IMR-90 (cell line): ENCODE data around the gene IFT25. TPM values are rescaled to one million over a fixed set of nuclear protein-coding genes. Genes with fewer than 3 reads are reported as not detected.
A peak's percentile ranks its signal among the peaks of the same experiment; 100 is the strongest.

Source experiments
- ATAC-seq: fragments of 200-7000 bp; cut with Tn5 transposase; 2 replicates; pipeline ENCODE4 v1.9.1; 2020; ENCODE audit warnings: low read depth, mild to moderate bottlenecking, moderate library complexity
- BruUV-seq: library from RNA; stranded (reverse); fragments of 400-500 nt; replicated peaks from 2 replicates; lab custom pipeline; 2021; lab: Mats Ljungman, UMichigan
- CTCF ChIA-PET: fragments of 300-600 bp; formaldehyde crosslinking; extraction: SDS; loops from one replicate; lab custom pipeline; 2021; ENCODE audit warnings: antibody characterized with exemption; lab: Yijun Ruan, JAX
- POLR2A ChIA-PET: fragments of 300-600 bp; sonication (Branson Sonifier 250); formaldehyde crosslinking; loops from one replicate; lab custom pipeline; 2022; ENCODE audit warnings: antibody characterized with exemption; ENCODE audit not compliant: unreplicated experiment; lab: Charles Lee
- DNase-seq: peaks from one replicate; pipeline ENCODE4 v3.0.0; 2013
- H2AFZ ChIP-seq: replicated peaks from 2 replicates; pipeline ENCODE3; 2013; ENCODE audit warnings: low read length, mild to moderate bottlenecking; ENCODE audit not compliant: poor library complexity
- H2AK5ac ChIP-seq: 2 replicates; pipeline ENCODE4 v1.6.1; 2013; ENCODE audit warnings: low read depth, low read length, inconsistent platforms
- H2AK9ac ChIP-seq: replicated peaks from 2 replicates; pipeline ENCODE3; 2013; ENCODE audit warnings: mild to moderate bottlenecking, low read depth, low read length, moderate library complexity; ENCODE audit not compliant: poor library complexity
- H2BK120ac ChIP-seq: 2 replicates; pipeline ENCODE4 v1.6.1; 2013; ENCODE audit warnings: low read depth, low read length, inconsistent platforms
- H2BK15ac ChIP-seq: 3 replicates; pipeline ENCODE4 v1.6.1; 2013; ENCODE audit warnings: low read depth, low read length, inconsistent platforms
- H2BK20ac ChIP-seq: 2 replicates; pipeline ENCODE4 v1.6.1; 2013; ENCODE audit warnings: low read depth, mild to moderate bottlenecking, inconsistent platforms, low read length, moderate library complexity
- H2BK5ac ChIP-seq: 2 replicates; pipeline ENCODE4 v1.6.1; 2013; ENCODE audit warnings: mild to moderate bottlenecking, low read depth, low read length, inconsistent platforms; ENCODE audit not compliant: poor library complexity, severe bottlenecking
- H3K14ac ChIP-seq: replicated peaks from 2 replicates; pipeline ENCODE4 v1.6.1; 2013; ENCODE audit warnings: low read depth, low read length, inconsistent platforms
- H3K18ac ChIP-seq: 2 replicates; pipeline ENCODE4 v1.6.1; 2013; ENCODE audit warnings: low read depth, low read length, control low read depth
- H3K23ac ChIP-seq: 2 replicates; pipeline ENCODE4 v1.6.1; 2013; ENCODE audit warnings: low read depth, low read length, inconsistent platforms
- H3K27ac ChIP-seq: 2 replicates; pipeline ENCODE4 v1.5.1; 2013; ENCODE audit warnings: mild to moderate bottlenecking, control low read depth, low read length; ENCODE audit not compliant: insufficient read depth
- H3K27me3 ChIP-seq: 2 replicates; pipeline ENCODE4 v1.6.1; 2013; ENCODE audit warnings: low read length; ENCODE audit not compliant: control insufficient read depth, insufficient read depth
- H3K36me3 ChIP-seq: 2 replicates; pipeline ENCODE4 v1.6.1; 2013; ENCODE audit warnings: low read length, mixed read lengths; ENCODE audit not compliant: control insufficient read depth, insufficient read depth
- H3K4ac ChIP-seq: 2 replicates; pipeline ENCODE4 v1.6.1; 2013; ENCODE audit warnings: low read depth, low read length, inconsistent platforms
- H3K4me1 ChIP-seq: 2 replicates; pipeline ENCODE4 v1.6.1; 2013; ENCODE audit warnings: low read length, mixed read lengths; ENCODE audit not compliant: control insufficient read depth, insufficient read depth
- H3K4me2 ChIP-seq: 2 replicates; pipeline ENCODE4 v1.6.1; 2013; ENCODE audit warnings: low read depth, mild to moderate bottlenecking, control low read depth, low read length, moderate library complexity
- H3K4me3 ChIP-seq: 2 replicates; pipeline ENCODE4 v1.5.1; 2013; ENCODE audit warnings: low read depth, mild to moderate bottlenecking, control low read depth, low read length, moderate library complexity; ENCODE audit not compliant: insufficient read depth
- H3K56ac ChIP-seq: 2 replicates; pipeline ENCODE4 v1.6.1; 2013; ENCODE audit warnings: low read length, inconsistent platforms; ENCODE audit not compliant: insufficient read depth; ENCODE audit errors: extremely low read depth
- H3K79me1 ChIP-seq, 2 experiments: 2 replicates each; pipeline ENCODE4 v1.6.1; 2013; ENCODE audit warnings: low read length in 2 of 2, inconsistent platforms in 1 of 2, low read depth in 1 of 2
- H3K9ac ChIP-seq: 2 replicates; pipeline ENCODE4 v1.6.1; 2013; ENCODE audit warnings: low read depth, low read length, control low read depth
- H3K9me1 ChIP-seq: 2 replicates; pipeline ENCODE4 v1.6.1; 2013; ENCODE audit warnings: low read length, inconsistent platforms; ENCODE audit not compliant: insufficient read depth
- H3K9me3 ChIP-seq: 2 replicates; pipeline ENCODE4 v1.6.1; 2013; ENCODE audit warnings: low read length; ENCODE audit not compliant: control insufficient read depth, insufficient read depth
- H4K20me1 ChIP-seq: 2 replicates; pipeline ENCODE4 v1.6.1; 2013; ENCODE audit warnings: low read length, inconsistent platforms; ENCODE audit not compliant: insufficient read depth
- H4K5ac ChIP-seq: 2 replicates; pipeline ENCODE4 v1.6.1; 2013; ENCODE audit warnings: mild to moderate bottlenecking, low read depth, low read length, control low read depth
- H4K8ac ChIP-seq, 2 experiments: 2 replicates each; pipeline ENCODE4 v1.6.1; 2013; ENCODE audit warnings: low read depth in 2 of 2, low read length in 2 of 2, control low read depth in 1 of 2, inconsistent platforms in 1 of 2
- H4K91ac ChIP-seq: 2 replicates; pipeline ENCODE4 v1.6.1; 2013; ENCODE audit warnings: low read depth, low read length, inconsistent platforms; ENCODE audit not compliant: insufficient read depth
- CEBPB ChIP-seq: IDR thresholded peaks from 2 replicates; pipeline ENCODE4 v1.6.1; 2012; ENCODE audit warnings: low read depth, low read length, improper control_type of control experiment
- CHD1 ChIP-seq: IDR thresholded peaks from 2 replicates; pipeline ENCODE4 v1.6.1; 2012; ENCODE audit warnings: low read depth, low read length, improper control_type of control experiment
- FOS ChIP-seq: fragments of 150-350 bp; IDR thresholded peaks from 2 replicates; pipeline ENCODE4 v1.6.1; 2016; ENCODE audit warnings: low read depth, low read length
- MAFK ChIP-seq: IDR thresholded peaks from 2 replicates; pipeline ENCODE4 v1.6.1; 2012; ENCODE audit warnings: low read depth, low read length, improper control_type of control experiment
- MAZ ChIP-seq: IDR thresholded peaks from 2 replicates; pipeline ENCODE4 v1.6.1; 2012; ENCODE audit warnings: low read depth, mild to moderate bottlenecking, low read length, improper control_type of control experiment, moderate library complexity, borderline replicate concordance
- POLR2A ChIP-seq: IDR thresholded peaks from 2 replicates; pipeline ENCODE4 v1.6.1; 2012; ENCODE audit warnings: mild to moderate bottlenecking, low read depth, low read length
- RAD21 ChIP-seq: IDR thresholded peaks from 2 replicates; pipeline ENCODE4 v1.6.1; 2012; ENCODE audit warnings: low read length, improper control_type of control experiment
- RCOR1 ChIP-seq: IDR thresholded peaks from 2 replicates; pipeline ENCODE4 v1.6.1; 2012; ENCODE audit warnings: mild to moderate bottlenecking, low read length, improper control_type of control experiment; ENCODE audit not compliant: insufficient replicate concordance
- RFX5 ChIP-seq: IDR thresholded peaks from 2 replicates; pipeline ENCODE4 v1.8.0; 2012; ENCODE audit warnings: low read depth, mild to moderate bottlenecking, low read length, moderate library complexity
- SMC3 ChIP-seq: fragments of 150-350 bp; IDR thresholded peaks from 2 replicates; pipeline ENCODE4 v1.6.1; 2016; ENCODE audit warnings: low read depth, mild to moderate bottlenecking, antibody characterized with exemption, low read length, moderate library complexity
- USF2 ChIP-seq: fragments of 150-350 bp; IDR thresholded peaks from 2 replicates; pipeline ENCODE4 v1.6.1; 2017; ENCODE audit warnings: mild to moderate bottlenecking, antibody characterized with exemption, low read length, low read depth
- WGBS, 2 experiments: methylation state at CpG; one replicate each; pipeline versions ENCODE4 v1.1.5 to v1.1.7; 2013; ENCODE audit warnings: missing lambda C conversion rate in 2 of 2; ENCODE audit not compliant: insufficient read length in 1 of 2; ENCODE audit errors: extremely low coverage in 2 of 2; 5-methylcytosine and 5-hydroxymethylcytosine counted together
- dilution Hi-C: fragments of 300-500 bp; cut with HindIII; formaldehyde crosslinking; loops from one replicate; pipeline ENCODE4 v1.14.3; 2018; ENCODE audit warnings: low sequenced_read_pairs; ENCODE audit not compliant: unreplicated experiment
- in situ Hi-C: fragments of 300-500 bp; cut with MboI; formaldehyde crosslinking; loops from 3 replicates; pipeline ENCODE4 v1.14.3; 2019; ENCODE audit warnings: low sequenced_read_pairs, inconsistent platforms, mixed read lengths
- intact Hi-C: fragments of 100-400 bp; cut with micrococcal nuclease; formaldehyde crosslinking; loops from 2 replicates; pipeline ENCODE4 v1.10.0; 2022
- polyA plus RNA-seq, 3 experiments: library from polyadenylated mRNA; depleted of rRNA; stranded (reverse); fragments of >200 nt; gene quantifications; 2 replicates each; pipeline ENCODE4 v1.2.3, GENCODE V29; 2012; ENCODE audit warnings: low replicate concordance in 1 of 3
- total RNA-seq: library from RNA; depleted of rRNA; stranded (reverse); fragments of >200 nt; gene quantifications from 2 replicates; pipeline ENCODE4 v1.2.3, GENCODE V29; 2012
- TF ChIP-seq, protein P1 (sequence below): fragments of 150-350 bp; IDR thresholded peaks from 2 replicates; pipeline ENCODE4 v1.6.1; 2016; ENCODE audit warnings: low read depth, mild to moderate bottlenecking, low read length, moderate library complexity, borderline replicate concordance
- TF ChIP-seq, protein P2 (sequence below): conservative IDR thresholded peaks from 2 replicates; pipeline ENCODE4 v1.5.1; 2012; ENCODE audit warnings: mild to moderate bottlenecking, low read depth, low read length, improper control_type of control experiment

The IFT25 gene
- total and polyA plus RNA-seq, 2 of the 4 experiments (the other 2 are of a cell fraction), result 9.1 to 38.0 TPM

DNA sequence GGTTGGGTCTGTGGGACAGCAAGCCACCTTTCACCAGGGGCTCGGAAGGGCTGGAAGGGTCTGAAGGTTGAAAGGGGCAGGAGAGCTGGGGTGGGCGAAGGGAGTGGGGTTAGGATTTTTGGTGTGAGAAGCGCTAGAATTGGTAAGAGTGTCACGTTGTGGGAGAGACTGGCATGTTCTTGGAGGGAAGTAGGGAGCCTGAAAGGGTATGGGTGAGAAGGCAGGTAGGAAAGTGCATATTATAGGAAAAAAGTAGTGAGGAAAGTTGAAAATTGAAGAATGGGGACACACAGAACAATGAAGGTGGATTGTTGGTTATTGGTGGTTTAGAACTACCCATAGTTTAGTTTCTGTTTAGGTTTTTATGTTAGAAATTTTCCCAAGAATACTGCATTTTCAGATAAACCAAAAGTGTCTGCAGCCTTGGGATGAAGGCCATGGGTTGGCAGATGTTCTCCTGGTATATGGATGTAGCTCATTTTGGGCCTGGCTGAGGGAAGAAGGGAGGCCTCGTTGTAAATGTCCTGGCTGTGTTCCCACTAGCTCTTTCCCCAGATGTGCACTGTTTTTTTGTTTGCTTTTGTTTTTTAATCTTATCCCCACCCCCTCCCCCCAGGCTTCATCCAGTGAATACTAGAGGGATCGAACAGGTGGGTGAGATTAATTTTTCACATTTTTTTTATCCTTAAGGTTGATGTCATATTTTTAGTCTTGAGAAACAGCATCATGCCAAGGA, 1.8 kb upstream of the IFT25 start:
- H2AK9ac ChIP-seq, result peak overlapping the region; percentile 96
- intact Hi-C loops (loop anchor here (2.0 to 5.0 kb wide), 3 partner anchors 59 to 460 kb away; partner anchors contain the start of gene YIPF1), dilution Hi-C loops (no loop called here), in situ Hi-C loops (loop anchor here (5.0 kb wide), 1 partner anchor 65 kb away; no protein-coding TSS in a partner anchor)
- POLR2A ChIA-PET, result no interaction called here
- H3K4me2 ChIP-seq, result peak overlapping the region; percentile 99
- no peaks in the 10 kb centered on the region for H3K9me3 ChIP-seq
- peak overlapping the region; percentile 96 for H4K5ac ChIP-seq
- no TSS peak for BruUV-seq
- peak overlapping the region; percentile 97 for H3K14ac ChIP-seq
- peak overlapping the region; percentile 97 for H3K9ac ChIP-seq
- peak overlapping the region; percentile 37; the same call in 1 of the 2 replicates for H2BK120ac ChIP-seq
- CTCF ChIA-PET, result interaction anchor here (0.6 to 1.2 kb wide), 4 partner anchors 13 to 93 kb away, joined by 3 to 7 read pairs (median 3); no protein-coding TSS in a partner anchor
- peaks cover 8% of the 10 kb centered on the region for H3K36me3 ChIP-seq
- peak overlapping the region; percentile 80 for H4K91ac ChIP-seq
- H2BK20ac ChIP-seq, result no peak overlapping the region
- DNase-seq (no peak), ATAC-seq (no peak)
- peaks cover 15% of the 10 kb centered on the region for H3K9me1 ChIP-seq
- H3K23ac ChIP-seq, result peak overlapping the region; percentile 82; the same call in 1 of the 2 replicates
- TF ChIP-seq FOS (no peak), RAD21 (no peak), POLR2A (no peak), RCOR1 (no peak), RFX5 (no peak), MAFK (no peak), USF2 (no peak), MAZ (no peak), CEBPB (no peak), CHD1 (no peak), SMC3 (no peak)
- TF ChIP-seq, protein P1, sequence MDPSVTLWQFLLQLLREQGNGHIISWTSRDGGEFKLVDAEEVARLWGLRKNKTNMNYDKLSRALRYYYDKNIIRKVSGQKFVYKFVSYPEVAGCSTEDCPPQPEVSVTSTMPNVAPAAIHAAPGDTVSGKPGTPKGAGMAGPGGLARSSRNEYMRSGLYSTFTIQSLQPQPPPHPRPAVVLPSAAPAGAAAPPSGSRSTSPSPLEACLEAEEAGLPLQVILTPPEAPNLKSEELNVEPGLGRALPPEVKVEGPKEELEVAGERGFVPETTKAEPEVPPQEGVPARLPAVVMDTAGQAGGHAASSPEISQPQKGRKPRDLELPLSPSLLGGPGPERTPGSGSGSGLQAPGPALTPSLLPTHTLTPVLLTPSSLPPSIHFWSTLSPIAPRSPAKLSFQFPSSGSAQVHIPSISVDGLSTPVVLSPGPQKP, result no peak
- TF ChIP-seq, protein P2, sequence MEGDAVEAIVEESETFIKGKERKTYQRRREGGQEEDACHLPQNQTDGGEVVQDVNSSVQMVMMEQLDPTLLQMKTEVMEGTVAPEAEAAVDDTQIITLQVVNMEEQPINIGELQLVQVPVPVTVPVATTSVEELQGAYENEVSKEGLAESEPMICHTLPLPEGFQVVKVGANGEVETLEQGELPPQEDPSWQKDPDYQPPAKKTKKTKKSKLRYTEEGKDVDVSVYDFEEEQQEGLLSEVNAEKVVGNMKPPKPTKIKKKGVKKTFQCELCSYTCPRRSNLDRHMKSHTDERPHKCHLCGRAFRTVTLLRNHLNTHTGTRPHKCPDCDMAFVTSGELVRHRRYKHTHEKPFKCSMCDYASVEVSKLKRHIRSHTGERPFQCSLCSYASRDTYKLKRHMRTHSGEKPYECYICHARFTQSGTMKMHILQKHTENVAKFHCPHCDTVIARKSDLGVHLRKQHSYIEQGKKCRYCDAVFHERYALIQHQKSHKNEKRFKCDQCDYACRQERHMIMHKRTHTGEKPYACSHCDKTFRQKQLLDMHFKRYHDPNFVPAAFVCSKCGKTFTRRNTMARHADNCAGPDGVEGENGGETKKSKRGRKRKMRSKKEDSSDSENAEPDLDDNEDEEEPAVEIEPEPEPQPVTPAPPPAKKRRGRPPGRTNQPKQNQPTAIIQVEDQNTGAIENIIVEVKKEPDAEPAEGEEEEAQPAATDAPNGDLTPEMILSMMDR, result no peak
- H3K79me1 ChIP-seq, result peaks cover 46 to 73% of the 10 kb centered on the region in 2 experiments
- peaks cover 10% of the 10 kb centered on the region for H3K4me1 ChIP-seq
- peak overlapping the region; percentile 92 for H3K4ac ChIP-seq
- H3K18ac ChIP-seq, result peak overlapping the region; percentile 91; the same call in 1 of the 2 replicates
- whole genome bisulfite sequencing, 2 experiments, result 40 to 100% methylated on average over 2 to 3 of the region's 6 CpGs
- H4K8ac ChIP-seq, result peak overlapping the region; percentile 85 to 86; a peak in 3 of 4 replicates
- H3K56ac ChIP-seq, result peak overlapping the region; percentile 41; the same call in 1 of the 2 replicates
- H3K27me3 ChIP-seq, result no peaks in the 10 kb centered on the region
- H2BK5ac ChIP-seq, result peak overlapping the region; percentile 96
- peak overlapping the region; percentile 20; the same call in 1 of the 3 replicates for H2BK15ac ChIP-seq
- peaks cover 40% of the 10 kb centered on the region for H4K20me1 ChIP-seq
- H3K4me3 ChIP-seq, result peak overlapping the region; percentile 100
- H2AFZ ChIP-seq, result peak overlapping the region; percentile 44
- peak overlapping the region; percentile 98 for H3K27ac ChIP-seq
- peak overlapping the region; percentile 85 for H2AK5ac ChIP-seq
